ENCODE measurements around the gene STX11. TPM values are rescaled to one million over a fixed set of nuclear protein-coding genes. Genes with fewer than 3 reads are reported as not detected.
"Not testable (repeated sequence)": the region's sequence is repeated elsewhere in the genome, so short reads cannot be mapped to it uniquely, and the experiment has no call there.

STX11 gene
- total and polyA plus RNA-seq, 10 donors, result 5.9 to 76.0 (median 42.0) TPM

DNA sequence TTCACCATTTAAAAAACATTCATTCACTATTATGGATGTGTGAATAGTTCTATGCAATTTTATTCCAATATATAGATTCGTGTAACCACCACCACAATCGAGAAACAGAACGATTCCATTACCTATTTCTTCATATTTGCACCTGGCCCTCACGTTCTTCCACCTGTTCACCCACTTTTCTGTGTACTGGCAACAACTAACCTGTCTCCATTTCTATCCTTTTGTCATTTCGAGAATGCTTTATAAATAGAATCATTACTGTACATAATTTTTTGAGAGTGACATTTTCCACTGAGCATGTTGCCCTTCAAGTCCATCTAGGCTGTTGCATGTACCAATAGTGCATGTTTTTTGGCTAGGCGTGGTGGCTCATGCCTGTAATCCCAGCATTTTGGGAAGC is 23.2 kb upstream of the STX11 start:
- Histone ChIP-seq H3K9me3 (no peaks in the 10 kb centered on the region), H3K4me1 (peaks cover 0 to 21% (median 5%) of the 10 kb centered on the region in 6 donors)
- TF ChIP-seq, protein P1, sequence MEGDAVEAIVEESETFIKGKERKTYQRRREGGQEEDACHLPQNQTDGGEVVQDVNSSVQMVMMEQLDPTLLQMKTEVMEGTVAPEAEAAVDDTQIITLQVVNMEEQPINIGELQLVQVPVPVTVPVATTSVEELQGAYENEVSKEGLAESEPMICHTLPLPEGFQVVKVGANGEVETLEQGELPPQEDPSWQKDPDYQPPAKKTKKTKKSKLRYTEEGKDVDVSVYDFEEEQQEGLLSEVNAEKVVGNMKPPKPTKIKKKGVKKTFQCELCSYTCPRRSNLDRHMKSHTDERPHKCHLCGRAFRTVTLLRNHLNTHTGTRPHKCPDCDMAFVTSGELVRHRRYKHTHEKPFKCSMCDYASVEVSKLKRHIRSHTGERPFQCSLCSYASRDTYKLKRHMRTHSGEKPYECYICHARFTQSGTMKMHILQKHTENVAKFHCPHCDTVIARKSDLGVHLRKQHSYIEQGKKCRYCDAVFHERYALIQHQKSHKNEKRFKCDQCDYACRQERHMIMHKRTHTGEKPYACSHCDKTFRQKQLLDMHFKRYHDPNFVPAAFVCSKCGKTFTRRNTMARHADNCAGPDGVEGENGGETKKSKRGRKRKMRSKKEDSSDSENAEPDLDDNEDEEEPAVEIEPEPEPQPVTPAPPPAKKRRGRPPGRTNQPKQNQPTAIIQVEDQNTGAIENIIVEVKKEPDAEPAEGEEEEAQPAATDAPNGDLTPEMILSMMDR (IDR thresholded peaks at IDR 0.05 in 8 of 11, conservative IDR thresholded peaks at IDR 0.05 in 3 of 11), result no peak
- TF ChIP-seq POLR2A (IDR thresholded peaks at IDR 0.05) (no peak), POLR2AphosphoS5 (IDR thresholded peaks at IDR 0.05) (no peak)

DNA sequence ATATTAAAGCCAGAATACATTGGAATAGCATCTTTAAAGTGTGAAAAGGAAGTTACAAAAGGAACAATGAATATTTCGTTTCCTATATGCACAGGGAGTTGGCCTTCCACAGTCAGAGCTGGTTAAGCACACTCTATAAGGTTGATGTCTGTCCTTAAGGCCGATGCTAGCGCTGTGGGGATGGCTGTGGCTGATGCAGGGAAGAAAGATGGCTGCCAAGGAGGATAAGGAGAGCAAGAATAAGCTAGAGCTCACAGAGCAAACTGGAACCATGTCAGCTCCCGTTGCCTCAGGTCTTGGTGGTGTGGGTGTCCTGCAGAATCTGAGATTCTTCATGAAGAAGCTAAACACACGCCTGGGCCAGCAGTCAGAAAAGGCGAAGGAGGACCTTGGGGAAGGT is 20.8 kb upstream of the STX11 start:
- WGBS, 5 donors, result 80 to 85% (median 83%) methylated on average over 6 of the region's 6 CpGs

More for the DNA sequence above, 23.2 kb upstream of the STX11 start:
- Histone ChIP-seq H3K27ac (no peak overlapping the region), H3K4me3 (no peak overlapping the region), H3K36me3 (no peaks in the 10 kb centered on the region), H3K27me3 (replicated peaks in 1 of 7) (no peaks in the 10 kb centered on the region)
- WGBS, 5 donors, result 71 to 88% (median 81%) methylated on average over 6 of the region's 6 CpGs
- intact Hi-C loops (cut with DNase I; ENCODE audit: low total_unique reads), result no loop called here
- no peak for DNase-seq

DNA sequence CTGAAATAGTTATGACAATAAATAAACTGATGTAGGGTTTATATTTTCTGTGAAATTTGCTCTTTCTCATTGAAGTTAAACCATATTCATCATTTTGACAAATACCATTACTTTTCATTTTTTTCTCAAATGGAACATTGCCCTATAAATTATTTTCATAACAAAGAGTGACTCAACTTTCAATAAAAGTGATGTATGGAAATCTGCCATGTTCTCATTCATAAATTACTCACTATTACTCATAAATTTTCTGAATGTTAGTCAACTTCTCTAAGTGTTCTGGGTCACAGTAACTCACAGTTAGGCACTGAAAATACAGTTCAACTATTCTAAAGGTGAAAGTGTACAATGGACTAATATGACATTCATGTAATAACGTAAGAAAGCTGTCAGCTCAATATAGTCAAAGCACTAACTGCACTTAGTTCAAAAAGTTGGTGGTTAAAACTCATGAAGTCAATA is 19.0 kb upstream of the STX11 start:
- DNase-seq, result no peak
- H3K36me3 ChIP-seq, result no peaks in the 10 kb centered on the region
- H3K27ac ChIP-seq, result no peak overlapping the region
- peaks cover 0 to 4% (median 0%) of the 10 kb centered on the region in 6 donors for H3K4me1 ChIP-seq
- intact Hi-C loops (cut with DNase I; ENCODE audit: low total_unique reads), result no loop called here
- 49 to 82% (median 67%) methylated on average over 1 of the region's 1 CpG for WGBS, 5 donors
- TF ChIP-seq, protein P1 (IDR thresholded peaks at IDR 0.05 in 8 of 11, conservative IDR thresholded peaks at IDR 0.05 in 3 of 11), result no peak
- no peak overlapping the region for H3K4me3 ChIP-seq
- no peaks in the 10 kb centered on the region for H3K27me3 ChIP-seq (replicated peaks in 1 of 7)
- H3K9me3 ChIP-seq, result no peaks in the 10 kb centered on the region

More for the DNA sequence above, 20.8 kb upstream of the STX11 start:
- TF ChIP-seq, protein P1 (IDR thresholded peaks at IDR 0.05 in 8 of 11, conservative IDR thresholded peaks at IDR 0.05 in 3 of 11), result no peak
- TF ChIP-seq POLR2A (IDR thresholded peaks at IDR 0.05) (no peak), POLR2AphosphoS5 (IDR thresholded peaks at IDR 0.05) (no peak)
- intact Hi-C loops (cut with DNase I; ENCODE audit: low total_unique reads), result no loop called here
- Histone ChIP-seq H3K27me3 (replicated peaks in 1 of 7) (no peaks in the 10 kb centered on the region), H3K9me3 (no peaks in the 10 kb centered on the region), H3K4me3 (no peak overlapping the region), H3K4me1 (peaks cover 0 to 5% (median 0%) of the 10 kb centered on the region in 6 donors), H3K27ac (no peak overlapping the region), H3K36me3 (no peaks in the 10 kb centered on the region)
- DNase-seq, result no peak

DNA sequence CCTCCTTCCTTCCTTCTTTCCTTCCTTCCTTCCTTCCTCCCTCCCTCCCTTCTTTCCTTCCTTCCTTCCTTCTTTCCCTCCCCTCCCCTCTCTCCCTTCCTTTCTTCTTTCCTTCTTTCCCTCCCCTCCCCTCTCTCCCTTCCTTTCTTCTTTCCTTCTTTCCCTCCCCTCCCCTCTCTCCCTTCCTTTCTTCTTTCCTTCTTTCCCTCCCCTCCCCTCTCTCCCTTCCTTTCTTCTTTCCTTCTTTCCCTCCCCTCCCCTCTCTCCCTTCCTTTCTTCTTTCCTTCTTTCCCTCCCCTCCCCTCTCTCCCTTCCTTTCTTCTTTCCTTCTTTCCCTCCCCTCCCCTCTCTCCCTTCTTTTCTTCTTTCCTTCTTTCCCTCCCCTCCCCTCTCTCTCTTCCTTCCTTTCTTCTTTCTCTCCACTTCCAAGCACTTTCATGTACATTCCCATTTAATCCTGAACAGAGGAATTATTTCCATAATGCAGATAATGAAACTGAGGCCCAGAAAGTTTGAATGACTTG is 18.1 kb upstream of the STX11 start:
- H3K9me3 ChIP-seq; H3K36me3 ChIP-seq; H3K4me3 ChIP-seq; H3K4me1 ChIP-seq; H3K27me3 ChIP-seq (replicated peaks in 1 of 7); H3K27ac ChIP-seq; intact Hi-C loops (cut with DNase I; ENCODE audit: low total_unique reads); DNase-seq: not testable (repeated sequence)

Measured in spleen (tissue), 11 donors.